Muscle of back (tissue), 11 donors: ENCODE results near the gene SNORC. TPM values are rescaled to one million over a fixed set of nuclear protein-coding genes. Genes with fewer than 3 reads are reported as not detected.
"Not testable (repeated sequence)": the region's sequence is repeated elsewhere in the genome, so short reads cannot be mapped to it uniquely, and the experiment has no call there.

Experiments used
- DNase-seq, 3 donors: peaks; one replicate each; pipeline versions ENCODE4 v3.0.0 to v3.0.0-alpha.2; 2013
- polyA plus RNA-seq, 10 donors: library from polyadenylated mRNA; unstranded; fragments of 120-200 nt; gene quantifications; one replicate each; pipeline ENCODE4 v1.2.1, GENCODE V29; 2013; ENCODE audit not compliant: insufficient read length in 10 of 10

The SNORC gene
- polyA plus RNA-seq, 10 donors: 0.47 to 3.0 (median 1.6) TPM

- DNase-seq: no peak
These were observed 26.9 kb downstream of the SNORC start for GRCh38 chr2:232896720-232897597.

- no peak for DNase-seq
These were observed 27.7 kb downstream of the SNORC start for GRCh38 chr2:232897598-232898408.

GRCh38 chr2:232898592-232899543 is 28.8 kb downstream of the SNORC start:
- peak; percentile 42 to 65 (median 44) for DNase-seq

- no peak for DNase-seq
These were observed 31.0 kb downstream of the SNORC start for GRCh38 chr2:232900811-232901735.

GRCh38 chr2:232901736-232902578 is 31.9 kb downstream of the SNORC start:
- peak in 1 of 3 donors; percentile 70 for DNase-seq

GRCh38 chr2:232903989-232904388 is 33.9 kb downstream of the SNORC start:
- DNase-seq: no peak

- DNase-seq: not testable (repeated sequence)
These were observed 37.0 kb downstream of the SNORC start for GRCh38 chr2:232906867-232907717.

GRCh38 chr2:232907718-232908085 is 37.6 kb downstream of the SNORC start:
- DNase-seq: not testable (repeated sequence)

GRCh38 chr2:232908695-232909094 is 38.6 kb downstream of the SNORC start:
- DNase-seq: no peak

GRCh38 chr2:232910376-232910775 is 40.3 kb downstream of the SNORC start:
- DNase-seq: no peak

GRCh38 chr2:232911712-232912277 is 41.7 kb downstream of the SNORC start:
- no peak for DNase-seq

GRCh38 chr2:232913903-232914302 is 43.8 kb downstream of the SNORC start:
- no peak for DNase-seq

GRCh38 chr2:232919141-232919540 is 49.1 kb downstream of the SNORC start:
- no peak for DNase-seq

GRCh38 chr2:232920055-232920454 is 50.0 kb downstream of the SNORC start:
- no peak for DNase-seq

GRCh38 chr2:232920760-232921159 is 50.7 kb downstream of the SNORC start:
- DNase-seq: no peak

- no peak for DNase-seq
These were observed 54.4 kb downstream of the SNORC start for GRCh38 chr2:232924433-232924832.

- DNase-seq: peak in 1 of 3 donors; percentile 27
These were observed 55.2 kb downstream of the SNORC start for GRCh38 chr2:232925153-232925820.

GRCh38 chr2:232925821-232926156 is 55.7 kb downstream of the SNORC start:
- DNase-seq: peak in 1 of 3 donors; percentile 9
